GM06990 (cell line): ENCODE data around the gene ZNF365.

ENCODE experiments used
- DNase-seq: peaks from one replicate; pipeline ENCODE4 v3.0.0-alpha.2; 2011; ENCODE audit not compliant: insufficient read length; ENCODE audit errors: extremely low read depth
- H3K27me3 ChIP-seq: replicated peaks from 2 replicates; pipeline ENCODE4 v1.6.0; 2011; ENCODE audit warnings: low read length; ENCODE audit not compliant: control insufficient read depth, insufficient read depth
- H3K36me3 ChIP-seq: 2 replicates; pipeline ENCODE4 v1.5.1; 2011; ENCODE audit warnings: low read length; ENCODE audit not compliant: control insufficient read depth, insufficient read depth
- H3K4me3 ChIP-seq: replicated peaks from 2 replicates; pipeline ENCODE4 v1.5.1; 2011; ENCODE audit warnings: low read depth, mild to moderate bottlenecking, control low read depth, low read length
- CTCF ChIP-seq: IDR thresholded peaks from 2 replicates; pipeline ENCODE4 v1.5.1; 2011; ENCODE audit warnings: low read length, control low read depth, mild to moderate bottlenecking, inconsistent platforms; ENCODE audit not compliant: insufficient read depth, poor library complexity, severe bottlenecking

The ZNF365 gene

GRCh38 chr10:62333135-62333889 lies 40.9 kb upstream of the ZNF365 start:
- TF ChIP-seq CTCF = no peak
- DNase-seq = peak; percentile 6
- Histone ChIP-seq H3K4me3 (no peak overlapping the region), H3K27me3 (no peaks in the 10 kb centered on the region), H3K36me3 (no peaks in the 10 kb centered on the region)

- Histone ChIP-seq H3K4me3 (no peak overlapping the region), H3K27me3 (no peaks in the 10 kb centered on the region), H3K36me3 (no peaks in the 10 kb centered on the region)
- no peak for DNase-seq
- no peak for TF ChIP-seq CTCF
These were observed 40.0 kb upstream of the ZNF365 start for GRCh38 chr10:62333988-62334682.

- TF ChIP-seq CTCF = no peak
- no peak for DNase-seq
- H3K27me3 ChIP-seq = no peaks in the 10 kb centered on the region
- H3K36me3 ChIP-seq = no peaks in the 10 kb centered on the region
- no peak overlapping the region for H3K4me3 ChIP-seq
These were observed 38.8 kb upstream of the ZNF365 start for GRCh38 chr10:62335326-62335725.

- no peaks in the 10 kb centered on the region for H3K27me3 ChIP-seq
These were observed 37.8 kb upstream of the ZNF365 start for GRCh38 chr10:62336404-62336803.

GRCh38 chr10:62341419-62341818 lies 32.8 kb upstream of the ZNF365 start:
- no peaks in the 10 kb centered on the region for H3K36me3 ChIP-seq
- H3K4me3 ChIP-seq = no peak overlapping the region
- TF ChIP-seq CTCF = no peak
- no peak for DNase-seq
- no peaks in the 10 kb centered on the region for H3K27me3 ChIP-seq

More at GRCh38 chr10:62336404-62336803, 37.8 kb upstream of the ZNF365 start:
- Histone ChIP-seq H3K4me3 (no peak overlapping the region), H3K36me3 (no peaks in the 10 kb centered on the region)
- TF ChIP-seq CTCF = no peak
- DNase-seq = no peak

- Histone ChIP-seq H3K36me3 (no peaks in the 10 kb centered on the region), H3K4me3 (no peak overlapping the region)
- TF ChIP-seq CTCF = no peak
These were observed 31.2 kb upstream of the ZNF365 start for GRCh38 chr10:62343000-62343399.

More at GRCh38 chr10:62343000-62343399, 31.2 kb upstream of the ZNF365 start:
- no peaks in the 10 kb centered on the region for H3K27me3 ChIP-seq
- no peak for DNase-seq
